Pons (tissue), 1 donor: ENCODE measurements around the gene TTLL13.
"Not testable (repeated sequence)": the region's sequence is repeated elsewhere in the genome, so short reads cannot be mapped to it uniquely, and the experiment has no call there.

ENCODE experiments used
- DNase-seq: peaks from one replicate; pipeline ENCODE4 v3.0.0-alpha.2; 2016; ENCODE audit warnings: low spot score

Gene TTLL13

DNA sequence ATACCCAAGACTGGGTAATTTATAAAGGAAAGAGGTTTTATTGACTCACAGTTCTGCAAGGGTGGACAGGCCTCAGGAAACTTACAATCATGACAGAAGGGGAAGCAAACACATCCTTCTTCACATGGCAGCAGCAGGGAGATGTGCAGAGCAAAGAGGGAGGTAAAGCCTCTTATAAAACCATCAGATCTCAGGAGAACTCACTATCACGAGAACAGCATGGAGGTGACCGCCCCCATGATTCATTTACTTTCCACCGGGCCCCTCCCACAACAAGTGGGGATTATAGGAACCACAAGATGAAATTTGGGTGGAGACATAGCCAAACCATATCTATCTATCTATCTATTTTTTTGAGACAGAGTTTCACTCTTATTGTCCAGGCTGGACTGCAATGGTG is 10.0 kb upstream of the TTLL13 start:
- DNase-seq: no peak

DNA sequence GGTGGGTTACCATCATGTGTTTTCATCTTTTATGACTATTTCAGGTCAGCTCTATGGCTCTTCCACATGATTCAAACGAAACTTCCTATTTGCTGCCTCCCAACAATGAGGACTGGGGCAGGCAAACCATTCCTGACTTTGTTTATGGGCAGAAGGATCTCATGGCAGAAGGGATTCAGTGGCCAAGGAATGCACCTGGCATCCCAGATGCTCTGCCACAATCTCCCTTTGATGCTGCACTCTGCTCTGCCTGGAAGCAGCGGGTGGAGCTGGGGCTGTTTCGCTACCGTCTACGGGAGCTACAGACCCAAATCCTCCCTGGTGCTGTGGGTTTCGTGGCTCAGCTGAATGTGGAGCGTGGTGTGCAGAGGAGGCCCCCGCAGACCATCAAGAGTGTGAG is 8.5 kb upstream of the TTLL13 start:
- DNase-seq: no peak

DNA sequence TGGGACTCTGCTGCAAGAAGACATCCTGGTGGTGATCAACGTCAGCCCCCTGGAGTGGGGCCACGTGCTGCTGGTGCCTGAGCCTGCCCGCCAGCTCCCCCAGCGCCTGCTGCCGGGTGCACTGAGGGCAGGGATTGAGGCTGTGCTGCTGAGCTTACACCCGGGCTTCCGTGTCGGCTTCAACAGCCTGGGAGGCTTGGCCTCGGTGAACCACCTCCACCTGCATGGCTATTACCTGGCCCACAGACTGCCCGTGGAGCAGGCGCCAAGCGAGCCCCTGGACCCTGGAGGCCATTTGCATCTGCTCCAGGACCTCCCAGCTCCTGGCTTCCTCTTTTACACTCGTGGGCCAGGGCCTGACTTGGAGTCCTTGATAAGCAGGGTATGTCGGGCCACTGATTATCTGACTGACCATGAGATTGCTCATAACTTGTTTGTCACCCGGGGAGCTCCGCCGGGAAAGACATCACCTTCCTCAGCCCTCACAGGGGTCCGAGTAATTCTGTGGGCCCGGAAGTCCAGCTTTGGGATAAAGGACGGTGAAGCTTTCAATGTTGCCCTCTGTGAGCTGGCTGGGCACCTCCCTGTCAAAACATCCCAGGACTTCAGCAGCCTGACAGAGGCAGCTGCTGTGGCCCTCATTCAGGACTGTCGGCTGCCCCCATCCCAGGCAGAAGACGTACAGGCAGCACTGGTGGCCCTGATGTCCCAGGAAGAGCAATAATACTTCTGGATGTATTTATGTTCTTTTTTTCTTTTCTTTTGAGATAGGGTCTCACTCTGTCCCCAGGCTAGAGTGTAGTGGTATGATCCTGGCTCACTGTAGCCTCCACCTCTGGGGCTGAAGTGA is 7.8 kb upstream of the TTLL13 start:
- no peak for DNase-seq

DNA sequence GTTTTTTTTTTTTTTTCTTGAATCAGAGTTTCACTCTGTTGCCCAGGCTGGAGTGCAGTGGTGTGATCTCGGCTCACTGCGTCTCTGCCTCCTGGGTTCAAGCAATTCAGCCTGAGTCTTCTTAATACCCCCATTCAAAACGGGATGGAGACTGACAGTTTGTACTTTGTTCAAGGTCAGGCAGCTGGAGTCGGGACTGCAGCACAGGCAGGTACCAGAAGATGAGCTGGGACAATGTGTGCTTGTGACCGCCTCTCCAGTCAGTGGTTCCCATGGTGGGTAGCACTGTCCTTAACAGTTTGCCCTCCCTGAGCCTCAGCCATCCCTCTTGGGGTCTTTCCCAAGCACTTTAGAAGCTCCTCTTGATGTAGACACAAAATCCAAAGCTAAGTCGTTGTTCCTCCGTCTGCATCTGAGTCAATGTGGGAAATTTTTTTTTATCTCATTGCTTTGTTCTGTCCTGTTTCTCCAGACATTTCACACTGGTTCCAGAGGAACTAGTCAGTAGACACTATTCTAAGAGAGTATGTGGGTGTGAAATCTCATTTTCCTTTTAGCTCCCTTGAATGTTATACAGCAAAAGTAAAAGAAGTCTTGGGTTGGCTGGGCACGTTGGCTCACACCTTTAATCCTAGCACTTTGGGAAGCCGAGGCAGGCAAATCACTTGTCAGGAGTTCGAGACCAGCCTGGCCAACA is 5.3 kb upstream of the TTLL13 start:
- DNase-seq: no peak

- no peak for DNase-seq
These were observed 560 bp upstream of the TTLL13 start for GRCh38 chr15:90248789-90249202.

GRCh38 chr15:90257776-90258175 is 8.4 kb downstream of the TTLL13 start:
- DNase-seq: no peak

DNA sequence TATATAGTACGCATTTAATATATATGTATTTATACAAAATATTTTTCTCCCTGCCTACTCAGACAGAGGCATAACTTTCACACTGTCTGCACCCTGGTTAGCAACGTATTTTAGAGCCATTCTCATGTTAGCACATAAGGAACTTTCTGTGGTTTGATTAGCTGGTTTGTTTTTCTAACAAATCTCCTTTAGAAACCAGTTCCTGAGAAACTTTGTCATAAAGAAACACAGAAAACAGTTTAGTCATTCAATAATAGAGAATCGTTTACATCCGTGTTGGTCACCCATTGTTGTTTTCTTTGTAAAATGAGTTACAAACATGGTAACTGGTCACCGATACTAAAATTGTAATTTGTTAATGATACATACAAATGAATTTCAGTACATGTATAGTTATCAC is 10.2 kb downstream of the TTLL13 start:
- DNase-seq: no peak

DNA sequence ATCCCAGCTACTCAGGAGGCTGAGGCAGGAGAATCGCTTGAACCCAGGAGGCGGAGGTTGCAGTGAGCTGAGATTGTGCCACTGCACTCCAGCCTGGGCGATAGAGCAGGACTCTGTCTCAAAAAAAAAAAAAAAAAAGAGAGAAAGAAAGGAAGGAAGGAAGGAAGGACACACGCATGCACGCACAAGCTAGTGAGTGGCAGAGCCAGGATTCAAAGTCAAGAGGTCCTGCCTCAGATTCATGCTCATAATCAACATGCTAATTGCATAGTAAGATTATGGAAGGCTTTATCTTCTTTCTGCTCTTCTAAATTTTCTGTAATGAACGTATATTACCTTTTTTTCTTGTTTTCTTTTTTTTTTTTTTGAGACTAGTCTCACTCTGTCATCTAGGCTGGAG is 11.4 kb downstream of the TTLL13 start:
- not testable (repeated sequence) for DNase-seq

DNA sequence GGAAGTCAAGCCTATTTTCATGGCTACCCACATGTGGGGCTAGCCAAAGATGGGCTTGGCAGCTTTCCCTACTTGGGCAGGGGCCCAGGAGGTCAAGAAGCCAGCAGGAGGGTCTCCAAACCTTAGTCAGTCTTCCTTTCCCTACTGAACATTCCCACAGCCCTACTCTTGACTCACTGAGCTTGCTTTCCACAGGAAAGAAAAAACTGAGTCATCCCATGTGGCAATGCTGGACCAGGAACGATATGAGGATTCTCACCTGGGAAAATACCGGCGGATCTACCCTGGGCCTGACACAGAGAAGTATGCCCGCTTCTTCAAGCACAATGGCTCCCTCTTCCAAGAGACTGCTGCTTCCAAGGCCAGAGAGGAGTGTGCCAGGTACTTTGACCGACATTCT is 12.5 kb downstream of the TTLL13 start:
- no peak for DNase-seq

DNA sequence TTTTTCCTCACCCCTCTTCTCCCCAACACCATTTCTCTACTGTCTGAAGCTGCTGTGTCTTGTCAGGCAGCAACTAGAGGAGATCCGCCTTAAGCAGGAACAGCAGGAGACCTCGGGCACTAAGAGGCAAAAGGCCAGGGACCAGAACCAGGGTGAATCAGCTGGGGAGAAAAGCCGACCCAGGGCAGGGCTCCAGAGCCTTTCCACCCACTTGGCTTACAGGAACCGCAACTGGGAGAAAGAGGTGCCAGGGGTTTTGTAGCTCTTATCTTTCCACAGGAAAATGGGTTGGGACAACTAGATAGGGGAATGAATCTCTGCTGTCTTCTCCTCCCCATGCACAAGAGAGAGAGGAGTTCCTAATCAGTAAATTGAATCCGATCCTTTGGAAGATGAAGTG is 13.1 kb downstream of the TTLL13 start:
- no peak for DNase-seq

- no peak for DNase-seq
These were observed 15.3 kb downstream of the TTLL13 start for GRCh38 chr15:90264671-90265070.

- DNase-seq: peak; percentile 95
These were observed 16.1 kb downstream of the TTLL13 start, which contains the start of gene NGRN for GRCh38 chr15:90265271-90266060. Gene NGRN, plus strand, starts transcription at chr15:90265672. Its CDS starts 41 bp downstream, at chr15:90265713.

GRCh38 chr15:90266061-90266431 is 16.7 kb downstream of the TTLL13 start:
- DNase-seq: peak; percentile 68

GRCh38 chr15:90266485-90266884 is 17.1 kb downstream of the TTLL13 start:
- DNase-seq: no peak

- no peak for DNase-seq
These were observed 19.1 kb downstream of the TTLL13 start for GRCh38 chr15:90268415-90268814.

DNA sequence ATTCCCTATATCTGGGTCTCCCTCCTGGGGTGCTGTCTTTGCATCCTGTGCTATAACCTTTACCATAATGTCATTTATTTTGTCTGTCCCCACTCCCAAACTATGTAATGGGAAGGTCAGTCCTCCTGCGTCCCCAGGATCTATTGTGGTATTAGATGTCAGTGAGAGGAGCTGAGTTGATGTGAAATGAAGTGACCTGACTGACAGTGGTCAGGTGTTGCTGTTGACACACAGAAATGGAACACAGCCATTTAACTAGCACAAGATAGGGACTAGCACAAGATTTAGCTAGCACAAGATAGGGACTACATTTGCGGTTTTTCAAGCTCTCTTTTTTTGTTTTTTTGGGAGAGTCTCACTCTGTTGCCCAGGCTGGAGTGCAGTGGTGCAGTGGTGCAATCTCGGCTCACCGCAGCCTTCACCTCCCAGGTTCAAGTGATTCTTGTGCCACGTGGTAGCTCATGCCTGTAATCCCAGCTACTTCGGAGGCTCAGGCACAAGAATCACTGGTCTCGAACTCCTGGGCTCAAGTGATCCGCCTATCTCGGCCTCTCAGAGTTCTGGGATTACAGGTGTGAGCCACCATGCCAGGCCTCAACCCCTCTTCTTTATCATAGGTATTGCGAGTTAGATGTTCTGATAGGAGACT is 21.3 kb downstream of the TTLL13 start:
- DNase-seq: no peak

- no peak for DNase-seq
These were observed 22.3 kb downstream of the TTLL13 start for GRCh38 chr15:90271459-90272166.

GRCh38 chr15:90278467-90278866 is 29.1 kb downstream of the TTLL13 start:
- DNase-seq: not testable (repeated sequence)

- DNase-seq: not testable (repeated sequence)
These were observed 31.4 kb downstream of the TTLL13 start for GRCh38 chr15:90280743-90281142.

GRCh38 chr15:90281637-90282036 is 32.3 kb downstream of the TTLL13 start:
- DNase-seq: not testable (repeated sequence)

DNA sequence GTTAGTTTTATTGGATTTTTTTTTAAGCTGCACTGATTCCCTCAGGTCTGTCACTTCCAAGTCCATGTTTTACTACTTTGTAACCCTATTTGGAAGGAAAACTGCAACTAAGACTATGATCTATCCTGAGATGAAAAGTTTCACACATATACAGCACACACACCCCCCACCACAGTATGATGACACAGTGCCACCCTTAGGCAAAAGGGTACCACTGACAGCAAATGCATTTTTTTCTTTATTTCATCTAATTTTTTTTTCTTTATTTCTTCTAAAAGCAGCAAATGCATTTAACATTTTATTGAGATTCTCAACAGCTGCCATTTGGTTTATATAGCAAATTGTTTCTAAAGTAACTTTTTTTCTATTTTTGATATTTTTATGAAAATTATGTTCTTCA is 37.3 kb downstream of the TTLL13 start:
- no peak for DNase-seq
